Measurements from ENCODE around the gene EFCAB7.
"Not testable (repeated sequence)": the region's sequence is repeated elsewhere in the genome, so short reads cannot be mapped to it uniquely, and the experiment has no call there.

Gene EFCAB7

DNA sequence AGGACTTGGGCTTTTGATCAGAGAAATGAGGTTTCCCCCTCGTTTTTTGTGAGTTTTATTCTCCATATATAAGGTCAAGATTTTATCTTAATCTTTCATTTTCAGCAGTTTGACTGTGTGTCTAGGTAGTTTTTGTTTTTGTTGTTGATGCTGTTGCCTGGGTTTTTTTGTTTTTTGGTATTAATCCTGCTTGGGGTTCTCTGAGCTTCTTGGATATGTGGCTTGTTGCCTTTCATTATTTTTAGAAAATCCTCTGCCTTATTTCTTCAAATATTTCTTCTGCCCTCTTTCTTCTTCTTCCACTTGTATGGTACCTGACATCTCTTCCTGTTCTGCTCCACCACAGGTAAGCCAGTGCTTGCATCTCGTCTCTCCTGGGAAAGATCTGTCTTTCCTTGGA lies 25.0 kb downstream of the EFCAB7 start:
- DNase-seq (ENCODE audit: low read depth in 2 of 2) = no peak

DNA sequence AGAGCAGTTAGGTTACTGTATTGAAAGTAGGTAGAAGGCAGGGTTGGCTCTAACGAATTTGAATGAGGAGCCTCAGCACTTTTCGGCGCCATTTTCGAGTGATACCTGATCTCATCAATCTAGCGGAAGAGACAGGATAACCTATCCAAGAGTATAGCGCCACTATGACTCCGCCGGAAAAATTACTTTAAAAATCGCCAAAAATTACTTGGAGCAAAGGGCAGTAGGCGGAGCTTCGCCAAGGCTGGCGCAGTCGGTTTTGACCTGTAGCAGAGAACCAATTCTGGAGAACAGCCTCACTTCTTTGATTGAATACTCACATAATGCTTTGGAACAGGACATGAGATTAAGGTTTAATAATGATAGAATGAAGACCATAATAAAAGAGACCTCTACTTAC lies 25.6 kb downstream of the EFCAB7 start:
- DNase-seq (ENCODE audit: low read depth in 2 of 2) = no peak

DNA sequence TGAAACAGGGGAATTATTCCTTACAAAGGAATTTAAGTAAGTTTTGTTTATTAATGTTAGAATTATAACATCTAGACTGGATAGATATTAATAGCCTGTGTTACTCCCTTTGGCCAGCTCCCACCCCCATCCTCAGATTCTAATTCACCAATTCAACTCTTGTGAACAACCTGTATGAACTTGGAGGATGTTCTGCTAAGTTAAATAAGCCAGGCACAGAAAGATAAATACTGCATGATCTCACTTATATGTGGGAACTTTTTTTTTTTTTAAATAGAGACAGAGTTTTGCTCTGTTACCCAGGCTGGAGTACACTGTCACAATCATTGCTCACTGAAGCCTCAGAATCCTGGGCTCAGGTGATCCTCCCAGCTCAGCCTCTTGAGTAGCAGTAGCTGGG lies 32.2 kb downstream of the EFCAB7 start:
- DNase-seq (ENCODE audit: low read depth in 2 of 2) = no peak

DNA sequence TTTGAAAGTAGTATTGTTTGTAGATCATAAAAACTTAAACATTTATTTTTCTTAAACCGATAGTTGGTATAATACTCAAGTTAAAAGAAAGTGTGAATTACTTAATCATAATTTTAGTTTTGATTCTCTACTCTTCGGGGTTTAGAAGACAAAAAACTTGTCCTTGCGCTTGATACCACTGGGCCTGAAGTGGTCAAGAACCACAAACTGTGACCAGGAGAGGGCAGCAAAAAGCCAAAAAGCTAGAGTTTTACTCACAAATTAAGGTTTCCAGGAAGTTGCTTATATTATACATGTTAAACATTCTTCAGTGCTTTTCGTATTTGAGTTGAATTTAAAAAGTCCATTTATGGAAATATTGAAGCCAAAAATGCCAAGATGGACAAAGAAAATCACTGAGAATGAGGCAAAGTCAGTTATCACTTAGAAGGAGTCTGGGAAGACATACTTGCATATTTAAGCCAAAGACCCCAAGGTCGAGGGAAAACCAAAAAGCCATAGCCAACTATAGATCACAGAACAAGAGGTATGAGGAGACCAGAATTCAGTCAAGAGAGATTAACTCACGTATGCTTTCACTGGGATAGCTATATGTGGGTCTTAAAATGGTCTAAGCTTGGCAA lies 34.2 kb downstream of the EFCAB7 start:
- DNase-seq (ENCODE audit: low read depth in 2 of 2) = no peak

DNA sequence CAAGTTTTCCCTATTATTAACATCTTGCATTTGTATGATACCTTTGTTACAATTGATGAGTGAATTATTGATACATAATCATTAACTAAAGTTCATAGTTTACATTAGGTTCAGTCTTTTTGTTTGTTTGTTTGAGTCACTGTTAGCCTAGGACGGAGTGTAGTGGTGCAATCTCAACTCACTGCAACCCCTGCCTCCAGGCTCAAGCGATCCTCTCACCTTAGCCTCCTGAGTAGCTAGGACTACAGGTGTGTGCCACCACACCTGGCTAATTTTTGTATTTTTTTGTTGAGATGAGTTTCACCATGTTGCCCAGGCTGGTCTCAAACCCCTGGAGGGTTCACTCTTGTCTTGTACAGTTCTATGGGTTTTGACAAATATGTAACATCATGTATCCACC lies 36.0 kb downstream of the EFCAB7 start:
- DNase-seq (ENCODE audit: low read depth in 2 of 2) = no peak

DNA sequence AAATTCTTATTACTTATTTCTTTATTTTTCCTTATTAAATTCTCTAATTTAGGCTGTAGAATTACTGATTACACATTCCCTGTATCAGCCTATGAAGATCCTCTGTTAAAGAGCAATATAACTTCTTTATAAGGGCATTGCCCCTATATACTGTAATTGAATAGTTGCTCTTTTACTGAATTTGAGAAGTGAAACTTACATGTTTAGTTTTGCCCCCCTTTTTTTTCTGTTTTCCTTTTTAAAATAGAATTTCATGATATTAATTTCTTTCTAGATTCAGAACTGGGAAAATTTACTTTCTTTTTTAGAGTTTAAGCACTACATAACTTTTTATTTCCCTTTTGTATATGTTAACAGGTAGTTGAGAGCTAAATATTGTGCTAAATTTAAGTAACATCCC lies 40.4 kb downstream of the EFCAB7 start:
- no peak for DNase-seq (ENCODE audit: low read depth in 2 of 2)

DNA sequence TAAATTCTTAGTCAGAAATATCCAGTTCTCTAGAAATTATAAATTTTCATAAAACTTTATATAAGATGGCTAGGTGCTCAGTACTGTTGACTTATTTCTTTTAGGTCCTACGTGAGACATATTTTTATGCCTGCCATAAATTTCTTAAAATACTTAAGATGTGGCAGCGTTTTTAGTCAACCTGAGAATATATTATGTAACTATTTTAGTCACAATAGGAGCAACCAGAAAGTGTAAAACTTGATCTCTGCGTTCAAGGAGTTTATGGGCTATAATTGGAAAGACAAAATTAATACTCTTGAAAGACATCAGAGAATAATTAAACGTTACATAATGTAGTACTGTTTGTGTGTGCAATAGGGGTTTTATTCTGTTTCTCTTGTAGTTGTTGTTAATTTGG lies 45.7 kb downstream of the EFCAB7 start:
- DNase-seq (ENCODE audit: low read depth in 2 of 2) = no peak

DNA sequence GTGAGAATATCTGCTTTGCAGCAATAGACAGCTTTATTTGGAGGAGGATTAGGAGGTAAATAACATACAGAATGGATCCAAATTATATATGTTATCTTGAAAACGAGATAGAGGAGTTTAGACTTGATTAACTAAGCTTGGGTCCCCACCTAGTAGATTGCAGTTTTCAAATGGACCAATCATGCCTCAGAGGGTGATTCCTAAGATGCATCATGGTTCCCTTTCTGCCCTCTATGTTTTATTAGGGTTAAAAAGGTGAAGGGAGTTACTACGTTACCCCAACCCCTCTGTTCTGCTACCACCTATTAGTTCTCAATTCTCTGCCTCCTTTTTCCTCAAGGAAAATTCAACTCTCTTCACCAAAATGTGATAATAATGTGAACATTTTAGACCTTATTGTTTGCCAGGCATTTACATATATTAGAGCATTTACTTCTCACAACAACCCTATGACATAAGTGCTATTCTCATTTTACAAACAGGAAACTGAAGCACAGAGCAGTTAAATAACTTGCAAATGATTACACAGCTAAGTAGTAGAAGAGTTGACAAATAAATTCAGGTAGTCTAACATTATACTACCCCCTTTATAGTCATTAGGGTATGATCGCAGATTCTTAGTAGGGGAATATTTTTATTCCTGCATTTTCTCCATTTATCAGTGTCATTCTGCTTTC lies 46.5 kb downstream of the EFCAB7 start:
- no peak for DNase-seq (ENCODE audit: low read depth in 2 of 2)

DNA sequence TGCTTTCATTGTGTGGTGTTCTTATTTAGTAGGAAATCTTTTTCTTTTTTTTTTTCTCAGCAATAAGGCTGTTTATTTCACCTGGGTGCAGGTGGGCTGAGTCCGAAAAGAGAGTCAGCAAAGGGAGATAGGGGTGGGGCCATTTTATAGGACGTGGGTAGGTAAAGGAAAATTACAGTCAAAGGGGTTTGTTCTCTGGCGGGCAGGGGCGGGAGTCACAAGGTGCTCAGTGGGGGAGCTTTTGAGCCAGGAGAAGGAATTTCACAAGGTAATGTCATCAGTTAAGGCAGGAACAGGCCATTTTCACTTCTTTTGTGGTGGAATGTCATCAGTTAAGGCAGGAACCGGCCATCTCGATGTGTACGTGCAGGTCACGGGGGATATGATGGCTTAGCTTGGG lies 49.4 kb downstream of the EFCAB7 start:
- DNase-seq (ENCODE audit: low read depth in 2 of 2) = not testable (repeated sequence)

DNA sequence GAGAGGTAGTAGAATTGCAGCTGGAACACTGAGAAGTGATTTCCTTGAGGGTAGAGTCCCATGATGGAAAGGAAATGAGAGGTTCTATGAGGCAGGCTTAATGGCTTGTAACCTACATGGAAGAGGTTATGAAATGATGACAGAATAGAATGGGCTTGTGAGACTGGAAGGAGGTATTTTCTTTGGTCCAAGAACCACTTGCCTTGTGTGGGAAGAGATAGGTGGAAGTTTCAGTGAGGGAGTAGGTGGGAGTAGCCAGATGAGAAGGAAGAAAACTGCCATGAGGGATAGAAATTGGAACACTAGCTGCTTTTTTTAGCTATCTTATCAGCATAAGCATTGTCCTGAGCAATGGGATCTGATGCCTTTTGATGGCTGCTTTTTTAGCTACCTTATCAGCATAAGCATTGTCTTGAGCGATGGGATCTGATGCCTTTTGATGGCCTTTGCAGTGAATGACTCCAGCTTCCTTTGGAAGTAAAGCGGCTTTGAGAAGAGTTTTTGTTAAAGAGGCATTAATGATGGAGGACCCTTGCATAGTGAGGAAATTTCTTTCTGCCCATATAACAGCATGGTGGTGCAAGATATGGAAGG lies 51.0 kb downstream of the EFCAB7 start:
- not testable (repeated sequence) for DNase-seq (ENCODE audit: low read depth in 2 of 2)

DNA sequence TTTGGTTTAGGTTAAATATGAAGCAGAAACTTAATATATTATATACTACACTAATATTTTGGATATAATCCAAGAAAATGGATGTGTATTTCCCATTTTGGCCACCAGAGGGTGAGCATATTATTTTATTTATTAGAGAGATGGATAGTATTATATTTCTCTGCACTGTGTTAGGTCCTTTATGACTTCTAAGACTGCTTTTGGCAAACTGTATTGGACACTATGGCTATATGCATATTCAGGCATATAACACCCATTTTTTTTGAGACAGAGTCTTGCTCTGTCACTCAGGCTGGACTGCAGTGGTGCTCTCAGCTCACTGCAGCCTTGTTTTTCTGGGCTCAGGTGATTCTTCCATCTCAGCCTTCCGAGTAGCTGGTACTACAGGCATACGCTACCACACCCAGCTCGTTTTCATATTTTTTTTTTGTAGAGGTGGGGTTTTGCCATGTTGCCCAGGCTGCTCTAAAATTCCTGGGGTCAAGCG lies 52.1 kb downstream of the EFCAB7 start:
- DNase-seq (ENCODE audit: low read depth in 2 of 2) = no peak

DNA sequence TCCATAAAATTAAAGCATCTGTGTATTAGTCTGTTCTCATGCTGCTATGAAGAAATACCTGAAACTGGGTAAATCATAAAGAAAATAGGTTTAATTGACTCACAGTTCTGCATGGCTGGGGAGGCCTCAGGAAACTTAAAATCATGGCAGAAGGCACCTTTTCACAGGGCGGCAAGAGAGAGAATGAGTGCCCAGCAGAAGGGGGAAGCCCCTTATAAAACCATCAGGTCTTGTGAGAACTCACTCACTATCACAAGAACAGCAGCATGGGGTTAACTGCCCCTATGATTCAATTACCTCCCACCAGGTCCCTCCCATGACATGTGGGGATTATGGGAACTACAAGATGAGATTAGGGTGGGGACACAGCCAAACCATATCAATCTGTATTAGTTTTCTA lies 63.0 kb downstream of the EFCAB7 start:
- not testable (repeated sequence) for DNase-seq (ENCODE audit: low read depth in 2 of 2)

DNA sequence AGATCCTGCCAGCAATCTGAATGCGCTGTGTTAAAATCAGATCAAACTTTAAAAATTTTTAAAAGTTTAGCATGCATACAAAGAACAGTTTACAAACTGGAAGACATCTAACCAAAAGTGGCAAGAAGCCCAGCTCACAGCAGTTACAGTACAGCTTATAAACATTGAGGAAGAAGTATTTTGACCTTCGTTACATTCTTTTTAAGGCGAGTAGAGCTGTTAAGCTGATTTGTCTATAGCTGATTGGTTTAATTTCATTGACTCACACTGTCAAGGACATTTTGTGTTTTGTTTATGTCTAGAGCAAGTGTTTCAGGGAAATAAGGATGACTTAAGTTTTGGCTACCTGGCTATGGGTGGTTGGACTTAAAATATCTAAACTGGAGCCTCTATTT lies 66.8 kb downstream of the EFCAB7 start:
- DNase-seq (ENCODE audit: low read depth in 2 of 2) = no peak

DNA sequence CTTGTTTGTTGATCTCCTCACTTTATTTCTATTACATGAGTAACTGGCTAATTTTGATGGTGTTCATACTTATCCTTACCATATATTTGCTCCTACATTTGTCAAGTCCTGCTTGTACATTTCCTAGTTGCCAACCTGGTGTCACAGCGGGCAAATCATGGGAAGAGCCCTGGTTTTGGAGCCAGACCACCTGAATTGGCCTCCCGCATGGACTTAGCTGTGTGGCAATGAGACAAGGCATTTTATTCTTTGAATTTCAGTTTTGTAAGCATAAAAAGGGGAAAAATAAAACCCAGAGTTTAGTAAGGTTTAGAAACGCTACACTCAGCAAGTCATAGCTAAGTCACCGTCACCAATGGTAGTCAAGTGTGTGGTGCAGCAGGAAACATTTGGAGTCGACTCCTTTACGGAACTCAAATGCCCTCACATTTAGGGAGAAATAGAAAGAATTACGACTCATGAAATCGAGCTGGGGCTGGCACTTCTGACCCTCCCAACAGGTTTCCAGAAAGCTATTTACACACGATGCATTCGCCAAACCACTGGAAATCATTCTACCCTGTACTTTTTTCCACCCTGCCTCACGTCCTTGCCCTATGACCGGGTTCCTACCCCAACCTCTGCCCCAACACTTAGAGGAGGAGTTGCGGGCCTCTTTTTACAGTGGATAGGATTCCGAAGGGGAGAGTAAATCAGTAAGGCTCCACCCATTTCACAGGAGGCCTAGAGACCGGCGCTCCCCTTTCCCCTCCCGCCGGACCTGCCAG lies 69.4 kb downstream of the EFCAB7 start:
- DNase-seq (ENCODE audit: low read depth in 2 of 2) = no peak

DNA sequence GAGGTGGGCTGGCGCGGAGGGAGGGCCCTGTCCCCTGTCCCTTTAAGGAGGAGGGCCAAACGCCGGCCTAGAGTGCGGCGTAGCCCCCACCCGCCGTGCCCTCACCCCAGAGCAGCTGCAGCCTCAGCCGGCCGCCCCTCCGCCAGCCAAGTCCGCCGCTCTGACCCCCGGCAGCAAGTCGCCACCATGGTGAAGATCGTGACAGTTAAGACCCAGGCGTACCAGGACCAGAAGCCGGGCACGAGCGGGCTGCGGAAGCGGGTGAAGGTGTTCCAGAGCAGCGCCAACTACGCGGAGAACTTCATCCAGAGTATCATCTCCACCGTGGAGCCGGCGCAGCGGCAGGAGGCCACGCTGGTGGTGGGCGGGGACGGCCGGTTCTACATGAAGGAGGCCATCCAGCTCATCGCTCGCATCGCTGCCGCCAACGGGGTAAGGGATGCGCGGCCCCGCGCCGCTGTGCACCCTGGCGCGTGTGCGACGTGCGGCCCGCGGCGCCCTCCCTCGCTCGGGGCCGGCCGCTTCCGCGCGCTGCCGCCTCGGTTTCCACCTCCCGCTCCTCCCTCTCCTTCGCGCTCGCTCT lies 70.1 kb downstream of the EFCAB7 start, which contains the start of gene PGM1:
Gene PGM1, plus strand, starts transcription at position 109 of the 583 bp plus-strand sequence. Its CDS starts 78 bp downstream, at position 187.
- peak; percentile 42 to 46 for DNase-seq (ENCODE audit: low read depth in 2 of 2)

DNA sequence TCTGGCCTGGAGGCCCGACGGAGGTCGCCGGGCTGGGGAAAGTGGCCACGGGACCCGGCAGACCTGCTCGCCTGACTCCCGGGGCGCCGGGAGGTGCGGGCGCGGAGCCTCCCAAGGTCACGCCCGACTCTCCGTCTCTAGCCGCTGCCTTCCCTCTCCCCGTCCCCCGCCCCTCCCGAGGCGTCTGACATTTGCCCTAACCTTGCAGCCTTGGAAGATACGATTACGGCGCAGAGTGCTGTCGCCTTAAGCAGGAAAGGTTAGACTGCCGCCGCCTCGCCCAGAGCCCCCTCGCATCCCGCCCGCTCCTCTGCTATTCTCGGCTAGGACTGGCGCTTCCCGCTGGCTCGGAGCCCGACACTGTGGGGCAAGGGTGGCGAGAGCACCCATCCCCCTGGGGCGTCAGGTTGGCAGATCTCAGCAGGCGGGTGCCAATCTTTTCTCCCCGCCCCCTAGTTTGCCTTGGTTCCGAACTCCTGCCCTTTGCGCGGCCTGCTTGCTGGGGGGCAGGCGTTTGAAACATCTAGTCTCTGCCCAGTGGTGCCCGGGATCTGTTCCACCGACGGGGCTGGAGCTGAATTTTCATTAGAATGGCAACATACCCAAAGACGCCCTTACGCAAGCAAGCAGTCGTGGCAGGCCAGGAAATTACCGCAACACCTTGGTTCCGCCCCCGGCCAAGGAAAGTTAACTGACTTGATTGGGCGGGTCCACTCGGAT lies 70.7 kb downstream of the EFCAB7 start:
- DNase-seq (ENCODE audit: low read depth in 2 of 2) = peak; percentile 24 to 49

DNA sequence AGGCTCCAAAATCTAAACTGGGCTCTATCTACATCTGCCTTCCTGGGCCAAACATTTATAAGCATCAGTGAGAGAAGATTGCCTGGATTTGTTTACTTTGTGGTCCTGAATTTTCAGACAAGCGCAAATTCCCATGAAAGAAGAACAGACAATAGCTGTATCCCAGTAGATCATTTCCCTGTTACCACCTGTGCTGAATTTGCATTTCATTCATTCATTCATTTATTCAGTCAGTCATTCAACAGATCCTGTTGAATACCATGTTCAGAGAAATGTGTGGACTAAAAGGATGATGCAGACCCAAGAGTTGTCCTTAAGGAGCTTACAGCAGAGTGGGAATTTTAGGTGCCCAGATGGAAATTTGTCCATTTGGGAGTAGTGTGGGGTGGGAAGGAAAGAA lies 72.1 kb downstream of the EFCAB7 start:
- DNase-seq (ENCODE audit: low read depth in 2 of 2) = no peak

DNA sequence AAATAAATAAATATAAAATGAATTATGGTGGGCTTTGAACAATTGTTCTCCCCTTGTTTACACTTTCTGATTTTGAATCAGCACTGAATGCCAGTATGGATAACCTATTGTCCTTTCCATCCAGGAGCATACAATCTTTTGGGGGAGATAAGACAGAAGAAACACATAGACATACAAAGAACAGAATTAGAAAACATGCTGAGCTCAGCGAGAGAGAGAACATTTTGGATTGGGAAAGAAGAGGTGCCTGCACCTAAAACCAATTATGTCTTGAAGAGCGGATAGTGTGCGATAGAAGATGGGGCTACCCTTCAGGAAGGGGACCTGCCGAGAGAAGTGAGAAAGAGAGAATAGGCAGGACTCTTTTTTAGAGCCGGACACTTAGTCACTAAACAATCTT lies 76.5 kb downstream of the EFCAB7 start:
- no peak for DNase-seq (ENCODE audit: low read depth in 2 of 2)

DNA sequence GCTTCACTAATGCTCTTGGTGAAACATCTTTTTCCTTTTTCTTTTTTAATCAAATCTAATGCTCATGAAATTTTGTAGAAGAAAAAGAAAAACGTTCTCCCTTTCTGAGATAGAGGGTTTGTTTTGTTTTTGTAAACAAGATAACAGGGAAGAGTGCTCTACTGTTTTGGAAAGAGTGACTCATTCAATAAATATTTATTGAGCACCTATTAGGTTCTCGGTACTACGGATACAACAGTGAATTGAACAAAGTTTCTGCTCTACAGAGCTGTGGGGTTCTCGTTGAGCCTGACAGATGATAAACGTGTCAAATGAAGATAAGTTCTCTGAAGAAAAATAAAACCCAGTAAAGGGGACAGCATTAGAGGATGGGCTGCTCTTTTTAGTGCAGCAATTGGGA lies 76.9 kb downstream of the EFCAB7 start:
- no peak for DNase-seq (ENCODE audit: low read depth in 2 of 2)

DNA sequence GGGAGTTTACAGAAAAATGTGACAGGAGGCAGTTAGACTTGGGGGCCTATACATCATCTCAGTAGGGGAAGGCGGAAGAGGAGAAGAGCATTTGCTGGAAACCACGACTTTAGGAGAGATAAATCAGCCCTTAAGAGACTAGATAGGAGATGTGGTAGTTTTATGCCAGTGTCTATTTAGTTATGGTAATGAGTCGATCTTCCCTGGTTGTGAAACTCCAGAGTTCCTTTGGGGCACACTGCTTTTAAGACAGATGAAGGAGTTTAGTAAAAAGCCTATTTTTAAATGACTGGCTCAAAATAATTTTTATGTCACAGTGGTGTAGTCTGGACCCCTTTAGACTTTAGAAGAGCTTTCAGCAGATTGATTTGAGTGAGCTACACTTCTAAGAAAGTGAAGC lies 77.7 kb downstream of the EFCAB7 start:
- DNase-seq (ENCODE audit: low read depth in 2 of 2) = no peak

DNA sequence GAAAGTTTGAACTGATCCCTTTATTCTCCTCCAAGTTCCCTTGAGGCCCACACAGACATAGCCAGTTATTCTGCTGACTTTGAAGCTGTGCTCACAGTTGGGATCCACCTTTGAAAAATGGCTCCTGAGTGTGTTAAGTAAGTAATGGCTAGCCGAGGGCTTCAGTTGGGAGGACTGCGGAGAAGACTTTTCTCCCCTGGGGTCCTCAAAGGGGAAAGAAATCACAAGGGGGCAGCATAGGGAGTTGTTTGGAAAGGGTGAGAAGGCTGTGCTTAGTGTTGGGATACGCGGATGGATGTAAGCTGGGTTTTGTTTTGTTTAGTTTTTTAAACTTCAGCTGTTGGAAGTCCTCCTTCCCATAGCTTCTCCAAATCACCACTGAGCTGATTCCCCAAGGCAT lies 78.1 kb downstream of the EFCAB7 start:
- DNase-seq (ENCODE audit: low read depth in 2 of 2) = no peak

Data from stimulated activated CD8-positive, alpha-beta memory T cell treated with anti-CD3 and anti-CD28 coated beads, Interleukin-7, amount 100 ng/mL, for 1 hour (primary cell).